Body of pancreas (tissue), 4 donors: ENCODE data around the gene RPS6KA2.

Source experiments
- CTCF ChIP-seq, 7 experiments: fragments of 450-650 bp in 4 of 7; fragments of 200-600 bp in 3 of 7; sonication (generic) in 3 of 7; IDR thresholded peaks; one replicate each; pipeline ENCODE4 v1.5.1; 2016 to 2019; ENCODE audit warnings: antibody characterized with exemption in 7 of 7
- POLR2A ChIP-seq, 3 donors: fragments of 450-650 bp; IDR thresholded peaks; one replicate each; pipeline ENCODE4 v1.6.1; 2016; ENCODE audit warnings: antibody characterized with exemption in 3 of 3, mild to moderate bottlenecking in 2 of 3

- TF ChIP-seq POLR2A (IDR thresholded peaks at IDR 0.05) (no peak), CTCF (IDR thresholded peaks at IDR 0.05) (no peak)
These were observed 261.2 kb downstream of the RPS6KA2 start for GRCh38 chr6:166365806-166366205.
